Small intestine (tissue), 7 donors: ENCODE measurements around the gene PDIA3. TPM values are rescaled to one million over a fixed set of nuclear protein-coding genes. Genes with fewer than 3 reads are reported as not detected.
"Not testable (repeated sequence)": the region's sequence is repeated elsewhere in the genome, so short reads cannot be mapped to it uniquely, and the experiment has no call there.

Experiments
- DNase-seq, 2 donors: peaks; one replicate each; pipeline versions ENCODE4 v3.0.0 to v3.0.0-alpha.2; 2013
- FAIRE-seq: peaks from 2 replicates; lab custom pipeline; 2012; peaks lifted over from hg19 to GRCh38; lab: Jason Lieb, UNC
- H3K27ac ChIP-seq, 3 donors: one replicate each; pipeline ENCODE4 v1.5.1; 2013; ENCODE audit warnings: low read length in 2 of 3, mild to moderate bottlenecking in 2 of 3, control low read depth in 1 of 3, inconsistent platforms in 1 of 3, low read depth in 1 of 3, moderate library complexity in 1 of 3
- H3K27me3 ChIP-seq, 3 donors: one replicate each; pipeline ENCODE4 v1.6.1; 2013; ENCODE audit warnings: low read length in 3 of 3, inconsistent platforms in 1 of 3; ENCODE audit not compliant: control insufficient read depth in 3 of 3, insufficient read depth in 3 of 3
- H3K36me3 ChIP-seq, 3 donors: one replicate each; pipeline ENCODE4 v1.6.1; 2013; ENCODE audit warnings: low read length in 3 of 3, inconsistent platforms in 1 of 3, low read depth in 1 of 3, mild to moderate bottlenecking in 1 of 3, moderate library complexity in 1 of 3; ENCODE audit not compliant: control insufficient read depth in 3 of 3, insufficient read depth in 2 of 3
- H3K4me1 ChIP-seq, 3 donors: one replicate each; pipeline ENCODE4 v1.6.1; 2013; ENCODE audit warnings: low read length in 2 of 3, inconsistent platforms in 1 of 3, low read depth in 1 of 3, mild to moderate bottlenecking in 1 of 3, moderate library complexity in 1 of 3; ENCODE audit not compliant: control insufficient read depth in 3 of 3, insufficient read depth in 2 of 3
- H3K4me3 ChIP-seq, 3 donors: one replicate each; pipeline ENCODE4 v1.5.1; 2013; ENCODE audit warnings: low read length in 3 of 3, control low read depth in 1 of 3, inconsistent platforms in 1 of 3, low read depth in 1 of 3, mild to moderate bottlenecking in 1 of 3, moderate library complexity in 1 of 3
- H3K9me3 ChIP-seq, 2 donors: one replicate each; pipeline ENCODE4 v1.6.1; 2013; ENCODE audit warnings: low read depth in 1 of 2, low read length in 1 of 2; ENCODE audit not compliant: control insufficient read depth in 2 of 2, insufficient read depth in 1 of 2
- WGBS, 3 donors: extraction: QIAGEN DNeasy Blood & Tissue Kit; methylation state at CpG; one replicate each; pipeline ENCODE4 v1.1.7; 2013; 5-methylcytosine and 5-hydroxymethylcytosine counted together
- polyA plus RNA-seq, 4 donors: library from polyadenylated mRNA; stranded (reverse) in 3 of 4; unstranded in 1 of 4; fragments of 200-250 nt in 3 of 4; fragments of 120-200 nt in 1 of 4; gene quantifications; one replicate each; pipeline versions ENCODE4 v1.2.1 to v1.2.3, GENCODE V29; 2013
- donor health status: healthy with polysubstance abuse.
- donor health status: control.
- donor health status: control.
- donor health status: Bipolar disorder and iron deficiency.
- donor health status: healthy.

PDIA3 gene
- polyA plus RNA-seq, 4 donors, result 141 to 614 (median 317) TPM

DNA sequence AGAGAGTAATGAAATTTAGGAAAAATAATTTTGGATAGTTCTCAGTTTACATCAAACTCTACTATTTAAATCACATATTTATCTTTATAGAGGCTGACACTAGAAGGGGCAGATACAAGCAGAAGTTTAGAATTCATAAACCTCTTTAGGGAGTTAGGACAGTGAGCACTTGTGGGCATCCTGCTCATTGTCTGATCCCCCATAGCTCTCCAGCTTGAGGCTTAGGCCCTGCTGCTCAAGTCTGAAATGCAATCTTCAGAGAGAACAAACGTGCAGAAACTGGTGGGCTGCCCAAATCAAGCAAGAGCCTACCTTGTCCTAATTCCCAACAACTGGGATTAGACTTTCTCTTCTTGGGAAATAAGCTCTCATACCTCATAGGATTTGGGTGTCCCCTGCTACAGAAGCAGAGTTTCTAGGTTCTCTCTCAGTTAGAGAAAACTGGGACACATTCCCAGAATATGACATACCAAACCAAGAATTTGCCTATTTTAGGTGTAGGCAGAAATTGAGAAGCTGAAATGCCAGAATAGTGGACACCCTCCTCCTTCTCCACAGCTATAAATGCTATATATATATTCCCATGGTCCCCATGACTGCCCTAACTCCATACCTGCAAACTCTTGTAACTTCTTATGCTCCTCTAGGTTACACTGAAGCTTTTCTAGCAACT lies 18.0 kb upstream of the PDIA3 start:
- DNase-seq, H3K27me3 ChIP-seq, H3K36me3 ChIP-seq, H3K4me1 ChIP-seq, FAIRE-seq, H3K27ac ChIP-seq, H3K4me3 ChIP-seq, H3K9me3 ChIP-seq: not testable (repeated sequence)
- 42 to 64% (median 58%) methylated on average over 1 of the region's 1 CpG for WGBS, 3 donors

DNA sequence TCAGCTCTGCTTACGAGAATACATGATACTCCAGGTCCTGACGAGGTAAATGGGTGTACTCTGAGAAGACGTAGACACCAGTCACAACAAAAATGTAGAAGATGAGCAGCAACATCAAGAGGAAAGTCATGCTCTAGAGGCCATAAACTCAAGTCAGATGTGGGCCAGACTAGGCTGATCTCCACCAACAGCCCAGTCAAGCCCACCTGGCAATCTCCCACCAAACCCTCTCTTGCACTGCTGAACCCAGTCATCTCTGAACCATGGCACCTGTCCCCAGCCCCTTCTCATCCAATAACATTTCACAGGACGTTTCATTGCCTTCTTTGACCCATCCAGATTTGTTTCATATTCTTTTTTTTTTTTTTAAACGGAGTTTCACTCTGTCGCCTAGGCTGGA lies 10.8 kb upstream of the PDIA3 start:
- WGBS, 3 donors, result 68 to 73% (median 69%) methylated on average over 6 of the region's 6 CpGs
- Histone ChIP-seq H3K27ac (no peak overlapping the region), H3K4me1 (no peaks in the 10 kb centered on the region), H3K27me3 (no peaks in the 10 kb centered on the region), H3K9me3 (no peaks in the 10 kb centered on the region), H3K4me3 (no peak overlapping the region), H3K36me3 (no peaks in the 10 kb centered on the region)
- FAIRE-seq (no peak), DNase-seq (no peak)

DNA sequence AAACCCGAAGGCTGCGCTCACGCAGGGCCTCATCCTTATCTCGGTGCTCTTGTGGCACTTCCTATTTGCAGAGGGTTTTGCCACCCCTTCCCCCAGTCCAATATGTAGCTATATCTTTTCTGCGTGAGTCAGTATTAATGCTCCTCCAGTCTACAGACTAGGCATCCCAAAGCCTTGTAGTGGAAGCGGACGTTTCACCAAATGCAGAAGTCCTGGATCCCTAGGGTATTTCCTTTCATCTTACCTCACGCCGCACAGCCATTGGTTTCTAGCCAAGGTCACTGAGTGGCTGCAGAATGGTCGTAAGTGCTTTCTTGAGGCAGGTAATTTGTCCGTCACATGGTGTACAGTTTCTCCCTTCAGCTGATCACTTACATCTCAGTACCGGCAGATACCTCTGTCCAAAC lies 668 bp downstream of the PDIA3 start:
- WGBS, 3 donors, result 0 to 2% (median 0%) methylated on average over 12 of the region's 12 CpGs
- H3K36me3 ChIP-seq, result peaks cover 0 to 15% (median under 1%) of the 10 kb centered on the region in 3 donors
- FAIRE-seq, H3K9me3 ChIP-seq, H3K4me1 ChIP-seq, H3K27me3 ChIP-seq: not testable (repeated sequence)
- DNase-seq, result peak; percentile 52 to 70
- peak overlapping the region; percentile 79 to 99 (median 94) for H3K4me3 ChIP-seq
- peak overlapping the region; percentile 96 to 99 (median 98) for H3K27ac ChIP-seq

DNA sequence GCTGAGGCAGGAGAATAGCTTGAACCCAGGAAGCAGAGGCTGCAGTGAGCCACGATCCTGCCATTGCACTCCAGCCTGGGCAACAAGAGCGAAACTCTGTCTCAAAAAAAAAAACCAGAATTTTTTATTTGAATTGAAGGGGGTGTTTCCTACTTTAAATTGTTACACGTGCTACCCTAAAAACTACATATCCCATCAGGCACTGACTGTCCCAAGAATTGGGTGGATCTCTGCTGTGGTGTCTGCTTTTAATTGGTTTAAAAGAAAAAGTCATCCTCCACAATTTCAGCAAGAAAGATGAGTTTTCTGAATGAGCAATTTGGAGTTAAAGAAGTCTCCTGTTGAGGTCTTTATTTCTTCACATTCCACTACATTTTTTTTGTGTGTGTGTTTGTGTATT lies 2.1 kb downstream of the PDIA3 start:
- peaks cover 2 to 21% (median 3%) of the 10 kb centered on the region in 3 donors for H3K36me3 ChIP-seq
- no peak overlapping the region for H3K27ac ChIP-seq
- FAIRE-seq (no peak), DNase-seq (peak in 1 of 2 donors; percentile 24)
- no peaks in the 10 kb centered on the region for H3K27me3 ChIP-seq
- WGBS, 3 donors, result 17 to 34% (median 27%) methylated on average over 3 of the region's 3 CpGs
- H3K4me1 ChIP-seq, result peaks cover 0 to 4% (median 2%) of the 10 kb centered on the region in 3 donors
- H3K4me3 ChIP-seq, result peak overlapping the region in 1 of 3 donors; percentile 18
- no peaks in the 10 kb centered on the region for H3K9me3 ChIP-seq

DNA sequence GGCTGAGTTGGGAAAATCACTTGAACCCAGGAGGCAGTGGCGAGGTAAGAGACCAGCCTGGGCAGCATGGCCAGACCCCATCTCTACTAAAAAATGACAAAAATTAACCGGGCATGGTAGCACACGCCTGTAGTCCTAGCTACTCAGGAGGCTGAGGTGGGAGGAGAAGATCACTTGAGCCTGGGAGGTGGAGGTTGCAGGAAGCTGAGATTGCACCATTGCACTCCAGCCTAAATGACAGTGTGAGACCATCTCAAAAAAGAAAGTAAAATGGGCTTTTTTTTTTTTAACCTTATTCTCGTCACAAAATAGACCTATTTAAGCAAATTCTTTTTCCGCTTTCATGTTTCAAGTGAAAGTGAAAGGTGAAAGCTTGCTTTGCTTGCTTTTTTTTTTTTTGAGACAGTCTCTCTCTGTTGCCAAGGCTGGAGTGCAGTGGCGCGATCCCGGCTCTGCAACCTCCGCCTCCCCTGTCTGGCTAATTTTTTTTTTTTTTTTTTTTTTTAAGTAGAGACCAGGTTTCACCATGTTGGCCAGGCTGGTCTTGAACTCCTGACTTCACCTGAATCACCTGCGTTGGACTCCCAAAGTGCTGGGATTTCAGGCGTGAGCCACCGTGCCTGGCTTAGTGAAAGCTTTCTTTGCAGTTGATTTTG lies 3.6 kb downstream of the PDIA3 start:
- H3K27ac ChIP-seq, result peak overlapping the region in 2 of 3 donors; percentile 16 to 53
- peak; percentile 38 to 70 for DNase-seq
- H3K4me3 ChIP-seq, result peak overlapping the region in 1 of 3 donors; percentile 14
- no peak for FAIRE-seq
- H3K4me1 ChIP-seq, result peaks cover 0 to 4% (median 2%) of the 10 kb centered on the region in 3 donors
- H3K9me3 ChIP-seq, result no peaks in the 10 kb centered on the region
- no peaks in the 10 kb centered on the region for H3K27me3 ChIP-seq
- H3K36me3 ChIP-seq, result peaks cover 4 to 31% (median 5%) of the 10 kb centered on the region in 3 donors
- 7 to 32% (median 11%) methylated on average over 12 of the region's 12 CpGs for WGBS, 3 donors

DNA sequence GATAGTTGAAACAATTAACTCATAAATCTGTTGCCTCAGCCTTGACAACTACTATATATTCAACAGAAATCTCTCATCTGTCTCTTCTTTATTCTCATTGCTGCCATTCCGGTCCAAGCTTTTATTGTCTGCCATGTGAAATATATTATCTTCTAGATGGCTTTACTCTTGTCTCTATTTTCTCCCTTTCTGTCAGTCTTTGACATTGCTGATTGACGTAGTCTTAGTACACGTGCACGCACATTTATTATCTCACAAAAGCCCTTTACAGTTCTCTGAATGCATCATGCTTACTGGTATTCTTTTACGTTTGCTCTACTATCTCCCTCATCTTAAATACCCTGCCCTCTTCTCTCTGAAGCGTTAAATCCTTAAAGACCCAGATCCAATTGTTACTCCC lies 5.6 kb downstream of the PDIA3 start:
- DNase-seq (no peak), FAIRE-seq (no peak)
- WGBS, 3 donors, result 72 to 79% (median 74%) methylated on average over 6 of the region's 6 CpGs
- peaks cover 5 to 39% (median 9%) of the 10 kb centered on the region in 3 donors for H3K36me3 ChIP-seq
- H3K27ac ChIP-seq, result no peak overlapping the region
- no peaks in the 10 kb centered on the region for H3K27me3 ChIP-seq
- H3K4me3 ChIP-seq, result no peak overlapping the region
- no peaks in the 10 kb centered on the region for H3K9me3 ChIP-seq
- peaks cover 0 to 2% (median 0%) of the 10 kb centered on the region in 3 donors for H3K4me1 ChIP-seq

DNA sequence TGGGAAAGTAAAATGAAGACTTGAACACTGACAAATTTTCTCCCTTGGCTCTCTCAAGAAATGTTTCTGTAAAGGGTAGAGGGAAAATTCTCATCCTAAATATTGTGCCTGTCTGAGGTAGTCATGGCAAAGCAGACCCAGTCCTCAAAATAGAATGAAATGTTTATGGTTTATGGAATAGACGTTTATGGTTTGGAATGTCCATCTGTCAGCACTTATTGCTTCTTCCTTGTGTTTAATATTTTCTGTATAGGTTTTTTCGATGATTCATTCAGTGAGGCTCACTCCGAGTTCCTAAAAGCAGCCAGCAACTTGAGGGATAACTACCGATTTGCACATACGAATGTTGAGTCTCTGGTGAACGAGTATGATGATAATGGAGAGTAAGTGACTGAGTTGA lies 16.6 kb downstream of the PDIA3 start:
- no peak overlapping the region for H3K27ac ChIP-seq
- no peaks in the 10 kb centered on the region for H3K4me1 ChIP-seq
- H3K27me3 ChIP-seq, result no peaks in the 10 kb centered on the region
- peaks cover 16 to 59% (median 30%) of the 10 kb centered on the region in 3 donors for H3K36me3 ChIP-seq
- no peak overlapping the region for H3K4me3 ChIP-seq
- DNase-seq (no peak), FAIRE-seq (no peak)
- WGBS, 3 donors, result 69 to 84% (median 80%) methylated on average over 6 of the region's 6 CpGs
- no peaks in the 10 kb centered on the region for H3K9me3 ChIP-seq

DNA sequence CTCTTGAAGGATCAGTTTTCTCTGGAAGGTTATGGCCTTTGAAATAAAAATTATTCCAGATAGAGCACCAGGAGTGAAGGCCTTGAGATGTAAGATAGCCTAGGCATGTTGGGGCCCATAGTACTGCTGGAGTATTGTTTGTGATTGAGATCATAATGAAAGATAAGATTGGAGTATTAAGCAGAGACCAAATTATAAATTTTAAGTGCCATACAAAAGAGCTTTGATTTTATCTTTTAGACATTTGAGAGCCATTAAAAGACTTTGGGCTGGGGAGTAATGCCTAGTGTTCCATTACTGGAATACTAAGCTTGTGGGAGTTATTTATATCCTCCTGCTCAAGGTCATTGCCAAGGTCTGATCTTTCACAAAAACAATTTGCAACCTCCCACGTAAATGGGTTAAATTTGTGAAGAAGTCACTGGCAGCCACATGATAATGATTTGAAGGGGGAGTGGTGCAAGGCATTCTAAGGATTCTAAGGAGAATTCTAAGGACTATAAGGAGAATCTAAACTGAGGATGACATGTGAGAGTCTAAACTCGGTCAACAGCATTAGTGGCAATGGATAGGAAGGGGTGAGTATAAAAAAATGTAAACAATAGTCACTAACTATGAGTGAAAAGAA lies 17.7 kb downstream of the PDIA3 start:
- 74 to 78% (median 76%) methylated on average over 2 of the region's 2 CpGs for WGBS, 3 donors
- no peaks in the 10 kb centered on the region for H3K9me3 ChIP-seq
- peaks cover 16 to 55% (median 37%) of the 10 kb centered on the region in 3 donors for H3K36me3 ChIP-seq
- FAIRE-seq (no peak), DNase-seq (no peak)
- no peaks in the 10 kb centered on the region for H3K4me1 ChIP-seq
- H3K4me3 ChIP-seq, result no peak overlapping the region
- no peak overlapping the region for H3K27ac ChIP-seq
- no peaks in the 10 kb centered on the region for H3K27me3 ChIP-seq
